Caco-2 (cell line): Measurements from ENCODE around the gene URAD. TPM values are rescaled to one million over a fixed set of nuclear protein-coding genes. Genes with fewer than 3 reads are reported as not detected.

ENCODE experiments used
- BruUV-seq: library from RNA; stranded (reverse); fragments of 400-500 nt; replicated peaks from 2 replicates; lab custom pipeline; 2021; lab: Mats Ljungman, UMichigan
- CTCF ChIA-PET: fragments of 300-600 bp; sonication (Branson Sonifier 250); formaldehyde crosslinking; loops from one replicate; lab custom pipeline; 2022; ENCODE audit warnings: antibody characterized with exemption; lab: Charles Lee
- POLR2A ChIA-PET: fragments of 300-600 bp; sonication (Branson Sonifier 250); formaldehyde crosslinking; loops from one replicate; lab custom pipeline; 2022; ENCODE audit warnings: antibody characterized with exemption; lab: Charles Lee
- DNase-seq, 2 experiments: peaks; one replicate each; pipeline versions ENCODE4 v3.0.0 to v3.0.0-alpha.2; 2020 to 2022
- H3K27me3 ChIP-seq: replicated peaks from 2 replicates; pipeline ENCODE4 v1.6.0; 2011; ENCODE audit warnings: low read length; ENCODE audit not compliant: control insufficient read depth, insufficient read depth
- H3K36me3 ChIP-seq: 2 replicates; pipeline ENCODE4 v1.5.1; 2011; ENCODE audit warnings: low read length; ENCODE audit not compliant: control insufficient read depth, insufficient read depth
- H3K4me1 ChIP-seq: fragments of 250-450 bp; sonication (Bioruptor Pico); 2 replicates; pipeline ENCODE4 v1.5.1; 2020; ENCODE audit warnings: mild to moderate bottlenecking
- H3K4me3 ChIP-seq: 2 replicates; pipeline ENCODE4 v1.5.1; 2011; ENCODE audit warnings: low read depth, mild to moderate bottlenecking, control low read depth, low read length
- H3K9me3 ChIP-seq: fragments of 250-450 bp; sonication (Bioruptor Pico); 2 replicates; pipeline ENCODE4 v1.5.1; 2020; ENCODE audit warnings: mild to moderate bottlenecking, moderate library complexity
- H3K27ac Mint-ChIP-seq: one replicate; pipeline ENCODE4 v1.8.0; 2022; ENCODE audit warnings: mixed read lengths; ENCODE audit not compliant: unreplicated experiment
- H3K27me3 Mint-ChIP-seq: one replicate; pipeline ENCODE4 v1.8.0; 2022; ENCODE audit warnings: mixed read lengths; ENCODE audit not compliant: insufficient read depth, unreplicated experiment
- H3K36me3 Mint-ChIP-seq: one replicate; pipeline ENCODE4 v1.8.0; 2022; ENCODE audit warnings: mild to moderate bottlenecking, mixed read lengths; ENCODE audit not compliant: insufficient read depth, unreplicated experiment
- H3K4me1 Mint-ChIP-seq: one replicate; pipeline ENCODE4 v1.8.0; 2022; ENCODE audit warnings: low read depth, mixed read lengths; ENCODE audit not compliant: unreplicated experiment
- H3K4me3 Mint-ChIP-seq: one replicate; pipeline ENCODE4 v1.8.0; 2022; ENCODE audit warnings: mild to moderate bottlenecking, moderate library complexity, mixed read lengths; ENCODE audit not compliant: unreplicated experiment
- H3K9me3 Mint-ChIP-seq: one replicate; pipeline ENCODE4 v1.8.0; 2022; ENCODE audit warnings: mixed read lengths; ENCODE audit not compliant: unreplicated experiment
- CTCF ChIP-seq, 2 experiments: fragments of 200-600 bp in 1 of 2; IDR thresholded peaks; 1 replicate in 1 of 2; 2 replicates in 1 of 2; pipeline versions ENCODE4 v1.5.1 to v1.8.0; 2011 to 2022; ENCODE audit warnings: antibody characterized with exemption in 1 of 2, control low read depth in 1 of 2, inconsistent platforms in 1 of 2, low read depth in 1 of 2, low read length in 1 of 2, mild to moderate bottlenecking in 1 of 2, moderate library complexity in 1 of 2; ENCODE audit not compliant: insufficient read depth in 1 of 2, severe bottlenecking in 1 of 2, unreplicated experiment in 1 of 2
- intact Hi-C: fragments of 100-400 bp; cut with micrococcal nuclease; formaldehyde crosslinking; loops from one replicate; pipeline ENCODE4 v1.10.0; 2022; ENCODE audit not compliant: unreplicated experiment
- total RNA-seq: library from RNA; stranded (reverse); gene quantifications from 2 replicates; pipeline ENCODE4 v1.2.3, GENCODE V29; 2022

URAD gene
- total RNA-seq, 1 experiment from 2014 or later = 5.2 TPM

GRCh38 chr13:28031220-28031895 is 42.9 kb upstream of the URAD start:
- Mint-ChIP-seq H3K27me3 (no peaks in the 10 kb centered on the region), H3K9me3 (peaks cover 20% of the 10 kb centered on the region)
- CTCF ChIA-PET = no interaction called here

GRCh38 chr13:28027607-28028364 is 39.3 kb upstream of the URAD start:
- no peaks in the 10 kb centered on the region for H3K27me3 ChIP-seq
- Mint-ChIP-seq H3K9me3 (peaks cover 19% of the 10 kb centered on the region), H3K36me3 (no peaks in the 10 kb centered on the region), H3K27ac (no peak overlapping the region), H3K27me3 (no peaks in the 10 kb centered on the region), H3K4me1 (peaks cover 8% of the 10 kb centered on the region), H3K4me3 (no peak overlapping the region)
- CTCF ChIA-PET = no interaction called here
- no TSS peak for BruUV-seq
- POLR2A ChIA-PET = no interaction called here
- H3K4me1 ChIP-seq = peaks cover 17% of the 10 kb centered on the region
- TF ChIP-seq CTCF (IDR thresholded peaks at IDR 0.05; ENCODE audit: insufficient read depth in 1 of 2, low read depth in 1 of 2, low read length in 1 of 2, severe bottlenecking in 1 of 2, unreplicated experiment in 1 of 2) = no peak
- no peak overlapping the region for H3K4me3 ChIP-seq
- H3K9me3 ChIP-seq = no peaks in the 10 kb centered on the region
- intact Hi-C loops = no loop called here
- DNase-seq = no peak
- H3K36me3 ChIP-seq = no peaks in the 10 kb centered on the region

More at GRCh38 chr13:28031220-28031895, 42.9 kb upstream of the URAD start:
- no peak for TF ChIP-seq CTCF (IDR thresholded peaks at IDR 0.05; ENCODE audit: insufficient read depth in 1 of 2, low read depth in 1 of 2, low read length in 1 of 2, severe bottlenecking in 1 of 2, unreplicated experiment in 1 of 2)
- Histone ChIP-seq H3K4me3 (no peak overlapping the region), H3K4me1 (0 out of 2 replicates have a peak, but pooled peaks cover 8% of the 10 kb centered on the region), H3K27me3 (no peaks in the 10 kb centered on the region), H3K9me3 (no peaks in the 10 kb centered on the region), H3K36me3 (no peaks in the 10 kb centered on the region)
- Mint-ChIP-seq H3K36me3 (no peaks in the 10 kb centered on the region), H3K4me3 (no peak overlapping the region), H3K27ac (no peak overlapping the region), H3K4me1 (peaks cover 17% of the 10 kb centered on the region)
- intact Hi-C loops = no loop called here
- no peak for DNase-seq
- POLR2A ChIA-PET = interaction anchor here (0.6 kb wide), 1 partner anchor 116 kb away, joined by 3 read pairs; no protein-coding TSS in a partner anchor
- BruUV-seq = no TSS peak

- no peak for DNase-seq
- H3K36me3 Mint-ChIP-seq = no peaks in the 10 kb centered on the region
- intact Hi-C loops = no loop called here
- TF ChIP-seq CTCF (IDR thresholded peaks at IDR 0.05; ENCODE audit: insufficient read depth in 1 of 2, low read depth in 1 of 2, low read length in 1 of 2, severe bottlenecking in 1 of 2, unreplicated experiment in 1 of 2) = no peak
- H3K36me3 ChIP-seq = no peaks in the 10 kb centered on the region
- H3K27me3 ChIP-seq = no peaks in the 10 kb centered on the region
- H3K4me1 ChIP-seq = peaks cover 24% of the 10 kb centered on the region
- ChIA-PET CTCF (no interaction called here), POLR2A (no interaction called here)
- no peak overlapping the region for H3K4me3 Mint-ChIP-seq
- H3K4me1 Mint-ChIP-seq = peaks cover 15% of the 10 kb centered on the region
- H3K27ac Mint-ChIP-seq = no peak overlapping the region
- no TSS peak for BruUV-seq
- H3K9me3 ChIP-seq = no peaks in the 10 kb centered on the region
- no peaks in the 10 kb centered on the region for H3K27me3 Mint-ChIP-seq
- no peak overlapping the region for H3K4me3 ChIP-seq
- H3K9me3 Mint-ChIP-seq = peaks cover 12% of the 10 kb centered on the region
These were observed 38.6 kb upstream of the URAD start for GRCh38 chr13:28027071-28027470.
